ENCODE measurements around the gene PRKCH. TPM values are rescaled to one million over a fixed set of nuclear protein-coding genes. Genes with fewer than 3 reads are reported as not detected.

PRKCH gene
- total and polyA plus RNA-seq, 2 donors from 2014 or later = 8.3 to 47.0 TPM

DNA sequence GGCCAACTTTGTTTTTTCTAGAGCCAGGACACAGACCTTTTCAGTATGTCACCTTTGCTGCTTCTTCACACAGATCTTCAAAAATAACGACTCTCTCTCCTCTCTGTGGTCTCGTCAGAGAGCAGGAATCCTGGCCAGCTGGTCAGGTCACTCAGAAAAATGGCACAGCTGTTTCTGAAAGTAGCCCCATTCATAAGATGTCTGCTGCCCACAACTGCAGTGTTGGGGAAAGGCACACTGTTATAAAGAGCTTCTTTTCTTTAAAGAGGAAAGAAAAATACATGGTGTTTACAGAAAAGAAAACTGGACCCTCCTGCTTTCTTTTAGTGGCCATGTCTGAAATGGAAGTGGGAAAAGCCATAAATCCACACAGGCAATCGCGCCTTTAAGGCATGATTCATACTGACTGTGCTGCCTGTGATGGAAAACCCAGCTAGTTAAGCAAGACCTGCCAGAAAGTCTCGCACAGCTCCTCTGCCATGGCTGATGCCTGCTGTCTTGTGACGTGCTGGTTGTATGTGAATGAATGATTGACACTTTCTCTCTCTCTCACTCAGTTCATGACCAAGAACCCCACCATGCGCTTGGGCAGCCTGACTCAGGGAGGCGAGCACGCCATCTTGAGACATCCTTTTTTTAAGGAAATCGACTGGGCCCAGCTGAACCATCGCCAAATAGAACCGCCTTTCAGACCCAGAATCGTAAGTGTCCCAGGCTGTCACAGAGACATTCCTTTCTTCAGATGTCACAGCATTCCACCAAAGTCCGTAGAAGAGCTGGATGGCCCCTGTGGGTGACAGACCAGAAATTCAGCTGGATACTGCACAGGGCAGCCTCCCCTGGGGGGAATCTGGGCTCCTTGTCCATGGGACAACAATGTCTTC, 226.0 kb downstream of the PRKCH start:
- Histone ChIP-seq H3K4me3 (ENCODE audit: low read length in 3 of 3) (no peak overlapping the region), H3K9ac (ENCODE audit: low read length in 3 of 3) (no peak overlapping the region), H3K9me3 (ENCODE audit: control insufficient read depth in 2 of 3, insufficient read depth in 1 of 3, low read length in 3 of 3) (no peaks in the 10 kb centered on the region), H3K27ac (ENCODE audit: low read depth in 2 of 2, low read length in 2 of 2) (no peak overlapping the region), H3K27me3 (ENCODE audit: control insufficient read depth, insufficient read depth, low read length) (no peaks in the 10 kb centered on the region), H3K4me1 (ENCODE audit: control insufficient read depth in 2 of 3, insufficient read depth in 2 of 3, low read depth in 1 of 3, low read length in 3 of 3) (peaks cover 0 to 17% (median 16%) of the 10 kb centered on the region in 3 donors), H3K36me3 (ENCODE audit: control insufficient read depth in 2 of 3, insufficient read depth in 3 of 3, low read length in 3 of 3) (no peaks in the 10 kb centered on the region)
- TF ChIP-seq, protein P1, sequence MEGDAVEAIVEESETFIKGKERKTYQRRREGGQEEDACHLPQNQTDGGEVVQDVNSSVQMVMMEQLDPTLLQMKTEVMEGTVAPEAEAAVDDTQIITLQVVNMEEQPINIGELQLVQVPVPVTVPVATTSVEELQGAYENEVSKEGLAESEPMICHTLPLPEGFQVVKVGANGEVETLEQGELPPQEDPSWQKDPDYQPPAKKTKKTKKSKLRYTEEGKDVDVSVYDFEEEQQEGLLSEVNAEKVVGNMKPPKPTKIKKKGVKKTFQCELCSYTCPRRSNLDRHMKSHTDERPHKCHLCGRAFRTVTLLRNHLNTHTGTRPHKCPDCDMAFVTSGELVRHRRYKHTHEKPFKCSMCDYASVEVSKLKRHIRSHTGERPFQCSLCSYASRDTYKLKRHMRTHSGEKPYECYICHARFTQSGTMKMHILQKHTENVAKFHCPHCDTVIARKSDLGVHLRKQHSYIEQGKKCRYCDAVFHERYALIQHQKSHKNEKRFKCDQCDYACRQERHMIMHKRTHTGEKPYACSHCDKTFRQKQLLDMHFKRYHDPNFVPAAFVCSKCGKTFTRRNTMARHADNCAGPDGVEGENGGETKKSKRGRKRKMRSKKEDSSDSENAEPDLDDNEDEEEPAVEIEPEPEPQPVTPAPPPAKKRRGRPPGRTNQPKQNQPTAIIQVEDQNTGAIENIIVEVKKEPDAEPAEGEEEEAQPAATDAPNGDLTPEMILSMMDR (IDR thresholded peaks at IDR 0.05; ENCODE audit: borderline replicate concordance, extremely low read depth, insufficient read depth) = no peak
- intact Hi-C loops (cut with DNase I) = loop anchor here (10.0 kb wide), 1 partner anchor 63 kb away; no protein-coding TSS in a partner anchor
- DNase-seq (no peak), FAIRE-seq (no peak)

DNA sequence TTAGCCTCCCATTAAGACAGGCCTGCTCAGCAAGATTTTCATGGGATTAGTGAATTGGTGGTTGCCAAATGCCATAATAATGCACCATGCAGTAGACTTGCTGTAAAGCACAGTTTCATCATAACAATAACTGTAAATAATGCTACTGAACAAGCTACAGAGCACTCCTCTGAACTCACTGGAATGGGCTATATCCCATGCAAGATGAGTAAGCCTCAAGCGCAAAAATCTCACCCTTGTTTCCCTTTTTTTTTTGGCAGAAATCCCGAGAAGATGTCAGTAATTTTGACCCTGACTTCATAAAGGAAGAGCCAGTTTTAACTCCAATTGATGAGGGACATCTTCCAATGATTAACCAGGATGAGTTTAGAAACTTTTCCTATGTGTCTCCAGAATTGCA, 228.0 kb downstream of the PRKCH start:
- intact Hi-C loops (cut with DNase I) = loop anchor here (10.0 kb wide), 1 partner anchor 65 kb away; no protein-coding TSS in a partner anchor
- H3K4me1 ChIP-seq (ENCODE audit: control insufficient read depth in 2 of 3, insufficient read depth in 2 of 3, low read depth in 1 of 3, low read length in 3 of 3) = peaks cover 0 to 11% (median 9%) of the 10 kb centered on the region in 3 donors

DNA sequence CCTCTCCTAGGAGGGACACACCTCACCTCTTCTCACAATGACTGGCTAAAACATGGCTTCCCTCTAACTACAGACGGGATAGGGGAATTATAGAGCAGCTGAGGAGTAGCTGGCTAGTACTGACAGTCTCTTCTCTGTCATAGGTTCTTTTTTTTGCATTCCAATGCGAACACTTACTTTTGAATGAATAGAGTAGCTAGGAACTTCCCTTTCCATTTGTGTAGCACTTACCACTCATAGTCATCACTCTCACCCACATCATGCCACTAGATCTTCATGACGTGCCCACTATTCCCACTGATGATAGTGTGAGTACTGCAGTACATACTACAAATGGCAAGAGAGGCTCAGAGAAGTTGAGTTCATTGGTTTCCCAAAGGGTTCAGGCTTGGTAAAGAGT, 230.0 kb downstream of the PRKCH start:
- H3K4me3 ChIP-seq (ENCODE audit: low read length in 3 of 3) = no peak overlapping the region
- H3K36me3 ChIP-seq (ENCODE audit: control insufficient read depth in 2 of 3, insufficient read depth in 3 of 3, low read length in 3 of 3) = no peaks in the 10 kb centered on the region
- no peak for FAIRE-seq
- intact Hi-C loops (cut with DNase I) = no loop called here
- H3K9ac ChIP-seq (ENCODE audit: low read length in 3 of 3) = no peak overlapping the region
- H3K4me1 ChIP-seq (ENCODE audit: control insufficient read depth in 2 of 3, insufficient read depth in 2 of 3, low read depth in 1 of 3, low read length in 3 of 3) = peaks cover 0 to 11% (median 9%) of the 10 kb centered on the region in 3 donors
- TF ChIP-seq, protein P1 (IDR thresholded peaks at IDR 0.05; ENCODE audit: borderline replicate concordance, extremely low read depth, insufficient read depth) = no peak
- DNase-seq = no peak
- H3K9me3 ChIP-seq (ENCODE audit: control insufficient read depth in 2 of 3, insufficient read depth in 1 of 3, low read length in 3 of 3) = no peaks in the 10 kb centered on the region
- no peaks in the 10 kb centered on the region for H3K27me3 ChIP-seq (ENCODE audit: control insufficient read depth, insufficient read depth, low read length)
- no peak overlapping the region for H3K27ac ChIP-seq (ENCODE audit: low read depth in 2 of 2, low read length in 2 of 2)

More for the DNA sequence above, 228.0 kb downstream of the PRKCH start:
- H3K9me3 ChIP-seq (ENCODE audit: control insufficient read depth in 2 of 3, insufficient read depth in 1 of 3, low read length in 3 of 3) = no peaks in the 10 kb centered on the region
- no peaks in the 10 kb centered on the region for H3K36me3 ChIP-seq (ENCODE audit: control insufficient read depth in 2 of 3, insufficient read depth in 3 of 3, low read length in 3 of 3)
- no peak overlapping the region for H3K4me3 ChIP-seq (ENCODE audit: low read length in 3 of 3)
- no peaks in the 10 kb centered on the region for H3K27me3 ChIP-seq (ENCODE audit: control insufficient read depth, insufficient read depth, low read length)
- no peak overlapping the region for H3K27ac ChIP-seq (ENCODE audit: low read depth in 2 of 2, low read length in 2 of 2)
- DNase-seq = no peak
- TF ChIP-seq, protein P1 (IDR thresholded peaks at IDR 0.05; ENCODE audit: borderline replicate concordance, extremely low read depth, insufficient read depth) = no peak
- H3K9ac ChIP-seq (ENCODE audit: low read length in 3 of 3) = no peak overlapping the region
- FAIRE-seq = no peak

All from kidney (tissue), 14 donors.